CD14-positive monocyte (primary cell): ENCODE measurements around the gene GPX3. TPM values are rescaled to one million over a fixed set of nuclear protein-coding genes. Genes with fewer than 3 reads are reported as not detected.

Experiments used
- DNase-seq, 3 donors: peaks; one replicate each; pipeline ENCODE4 v3.0.0-alpha.2; 2011 to 2022
- H2AFZ ChIP-seq: 2 replicates; pipeline ENCODE4 v1.6.0; 2012; ENCODE audit warnings: mild to moderate bottlenecking, low read depth, low read length, inconsistent platforms; ENCODE audit not compliant: insufficient read depth, poor library complexity, severe bottlenecking
- H3K27ac ChIP-seq, 2 donors: 1 replicate in 1 of 2; 2 replicates in 1 of 2; pipeline ENCODE4 v1.5.1; 2012 to 2013; ENCODE audit warnings: low read length in 2 of 2, control low read depth in 1 of 2, inconsistent platforms in 1 of 2, low read depth in 1 of 2, mild to moderate bottlenecking in 1 of 2
- H3K27me3 ChIP-seq, 2 donors: one replicate each; pipeline versions ENCODE4 v1.6.0 to v1.6.1; 2011 to 2013; ENCODE audit warnings: low read length in 2 of 2; ENCODE audit not compliant: control insufficient read depth in 2 of 2, insufficient read depth in 2 of 2
- H3K36me3 ChIP-seq, 2 donors: replicated peaks in 1 of 2; 1 replicate in 1 of 2; 2 replicates in 1 of 2; pipeline versions ENCODE4 v1.5.1 to v1.6.1; 2012 to 2013; ENCODE audit warnings: low read length in 2 of 2, control low read depth in 1 of 2, inconsistent platforms in 1 of 2, mild to moderate bottlenecking in 1 of 2; ENCODE audit not compliant: insufficient read depth in 2 of 2, control insufficient read depth in 1 of 2
- H3K4me1 ChIP-seq, 2 donors: 1 replicate in 1 of 2; 2 replicates in 1 of 2; pipeline versions ENCODE4 v1.5.1 to v1.6.1; 2012 to 2013; ENCODE audit warnings: low read length in 2 of 2, control low read depth in 1 of 2, inconsistent platforms in 1 of 2, mild to moderate bottlenecking in 1 of 2, moderate library complexity in 1 of 2; ENCODE audit not compliant: insufficient read depth in 2 of 2, control insufficient read depth in 1 of 2
- H3K4me2 ChIP-seq: replicated peaks from 2 replicates; pipeline ENCODE3; 2012; ENCODE audit warnings: low read length, moderate library complexity, mild to moderate bottlenecking; ENCODE audit not compliant: poor library complexity, severe bottlenecking; ENCODE audit errors: extremely low read depth
- H3K4me3 ChIP-seq, 3 experiments: fragments of 200-600 bp in 1 of 3; sonication (generic) in 1 of 3; replicated peaks in 1 of 3; 1 replicate in 2 of 3; 2 replicates in 1 of 3; pipeline ENCODE4 v1.5.1; 2011 to 2013; ENCODE audit warnings: low read length in 3 of 3, mild to moderate bottlenecking in 3 of 3, control low read depth in 2 of 3, low read depth in 2 of 3, inconsistent platforms in 1 of 3, moderate library complexity in 1 of 3
- H3K79me2 ChIP-seq: 2 replicates; pipeline ENCODE4 v1.6.0; 2012; ENCODE audit warnings: mild to moderate bottlenecking, control low read depth, inconsistent platforms, low read length, moderate library complexity; ENCODE audit not compliant: insufficient read depth
- H3K9ac ChIP-seq: 2 replicates; pipeline ENCODE4 v1.6.0; 2017; ENCODE audit warnings: low read length, mild to moderate bottlenecking; ENCODE audit not compliant: insufficient read depth, poor library complexity, severe bottlenecking
- H3K9me3 ChIP-seq, 2 donors: replicated peaks in 1 of 2; 1 replicate in 1 of 2; 2 replicates in 1 of 2; pipeline versions ENCODE4 v1.5.1 to v1.6.1; 2012 to 2013; ENCODE audit warnings: low read length in 2 of 2, control low read depth in 1 of 2; ENCODE audit not compliant: control insufficient read depth in 1 of 2, insufficient read depth in 1 of 2
- H4K20me1 ChIP-seq: 2 replicates; pipeline ENCODE4 v1.6.0; 2012; ENCODE audit warnings: mild to moderate bottlenecking, low read length, control low read depth, moderate library complexity; ENCODE audit not compliant: insufficient read depth
- H3K27ac Mint-ChIP-seq, 7 donors: one replicate each; pipeline ENCODE4 v1.8.0; 2020; ENCODE audit warnings: mild to moderate bottlenecking in 7 of 7, mixed read lengths in 7 of 7, moderate library complexity in 6 of 7, inconsistent platforms in 2 of 7
- H3K27me3 Mint-ChIP-seq, 3 donors: one replicate each; pipeline ENCODE4 v1.8.0; 2021 to 2022; ENCODE audit warnings: low read depth in 3 of 3, mild to moderate bottlenecking in 3 of 3, mixed read lengths in 3 of 3, moderate library complexity in 3 of 3, inconsistent platforms in 1 of 3
- H3K36me3 Mint-ChIP-seq, 2 donors: one replicate each; pipeline ENCODE4 v1.8.0; 2020; ENCODE audit warnings: mixed read lengths in 2 of 2, inconsistent platforms in 1 of 2, mild to moderate bottlenecking in 1 of 2
- H3K4me1 Mint-ChIP-seq: one replicate; pipeline ENCODE4 v1.8.0; 2020; ENCODE audit warnings: mild to moderate bottlenecking, mixed read lengths
- H3K4me3 Mint-ChIP-seq, 2 donors: one replicate each; pipeline ENCODE4 v1.8.0; 2020; ENCODE audit warnings: mild to moderate bottlenecking in 2 of 2, mixed read lengths in 2 of 2, moderate library complexity in 1 of 2
- H3K9me3 Mint-ChIP-seq, 7 donors: one replicate each; pipeline ENCODE4 v1.8.0; 2020 to 2022; ENCODE audit warnings: mixed read lengths in 7 of 7, mild to moderate bottlenecking in 6 of 7, moderate library complexity in 6 of 7, inconsistent platforms in 2 of 7
- CTCF ChIP-seq: fragments of 200-600 bp; IDR thresholded peaks from one replicate; pipeline ENCODE4 v1.8.0; 2022; ENCODE audit warnings: antibody characterized with exemption, mild to moderate bottlenecking
- WGBS: methylation state at CpG from one replicate; pipeline ENCODE4 v1.1.5; 2013; ENCODE audit warnings: missing lambda C conversion rate; ENCODE audit not compliant: insufficient coverage; 5-methylcytosine and 5-hydroxymethylcytosine counted together
- intact Hi-C, 2 donors: fragments of 100-400 bp; cut with micrococcal nuclease; formaldehyde crosslinking; loops; one replicate each; pipeline versions ENCODE4 v1.15.0 to v1.15.1; 2023
- polyA plus RNA-seq, 3 donors: library from polyadenylated mRNA; depleted of rRNA in 1 of 3; unstranded in 2 of 3; stranded (reverse) in 1 of 3; fragments of 300-500 nt in 2 of 3; fragments of >200 nt in 1 of 3; fragmentation: Illumina TruSeq in 2 of 3; gene quantifications; 1 replicate in 2 of 3; 2 replicates in 1 of 3; pipeline ENCODE4 v1.2.3, GENCODE V29; 2012 to 2021

The GPX3 gene
- polyA plus RNA-seq, 3 donors: 3.5 to 12.7 (median 3.8) TPM

- H3K9ac ChIP-seq: no peak overlapping the region
- intact Hi-C loops: no loop called here
These were observed 5.6 kb upstream of the GPX3 start for GRCh38 chr5:151014680-151015343.

GRCh38 chr5:151015974-151016587 is 4.3 kb upstream of the GPX3 start:
- Histone ChIP-seq H3K9me3 (no peaks in the 10 kb centered on the region), H3K79me2 (no peaks in the 10 kb centered on the region), H3K27me3 (no peaks in the 10 kb centered on the region), H3K9ac (no peak overlapping the region), H3K36me3 (no peaks in the 10 kb centered on the region), H3K27ac (peak overlapping the region; percentile 22 to 75), H3K4me3 (peak overlapping the region in 1 of 3 experiments; percentile 3), H3K4me1 (peaks cover 44 to 46% of the 10 kb centered on the region in 2 donors), H4K20me1 (peaks cover under 1% of the 10 kb centered on the region), H2AFZ (peak overlapping the region; percentile 4), H3K4me2 (peak overlapping the region; percentile 35)
- Mint-ChIP-seq H3K27ac (peak overlapping the region; percentile 81 to 93 (median 90)), H3K36me3 (no peaks in the 10 kb centered on the region), H3K4me1 (peaks cover 44% of the 10 kb centered on the region), H3K4me3 (peak overlapping the region in 1 of 2 donors; percentile 69), H3K27me3 (peaks cover 0 to 3% (median 2%) of the 10 kb centered on the region in 3 donors), H3K9me3 (no peaks in the 10 kb centered on the region)
- TF ChIP-seq CTCF: no peak
- intact Hi-C loops: no loop called here
- no peak for DNase-seq
- 100% methylated on average over 1 of the region's 7 CpGs for whole genome bisulfite sequencing

More at GRCh38 chr5:151014680-151015343, 5.6 kb upstream of the GPX3 start:
- Histone ChIP-seq H3K36me3 (no peaks in the 10 kb centered on the region), H4K20me1 (no peaks in the 10 kb centered on the region), H3K4me3 (no peak overlapping the region), H3K9me3 (no peaks in the 10 kb centered on the region), H3K27ac (no peak overlapping the region), H3K4me2 (no peak overlapping the region), H2AFZ (no peak overlapping the region), H3K79me2 (no peaks in the 10 kb centered on the region), H3K4me1 (peaks cover 31 to 33% of the 10 kb centered on the region in 2 donors), H3K27me3 (no peaks in the 10 kb centered on the region)
- Mint-ChIP-seq H3K27ac (peak overlapping the region in 1 of 7 donors; percentile 45), H3K27me3 (peaks cover 0 to 3% (median 0%) of the 10 kb centered on the region in 3 donors), H3K4me3 (no peak overlapping the region), H3K36me3 (no peaks in the 10 kb centered on the region), H3K9me3 (no peaks in the 10 kb centered on the region), H3K4me1 (peaks cover 33% of the 10 kb centered on the region)
- TF ChIP-seq CTCF: no peak
- no peak for DNase-seq
- no CpG with 5 or more reads among the region's 4 CpGs for WGBS
